Measurements from ENCODE around the gene XPR1.

DNA sequence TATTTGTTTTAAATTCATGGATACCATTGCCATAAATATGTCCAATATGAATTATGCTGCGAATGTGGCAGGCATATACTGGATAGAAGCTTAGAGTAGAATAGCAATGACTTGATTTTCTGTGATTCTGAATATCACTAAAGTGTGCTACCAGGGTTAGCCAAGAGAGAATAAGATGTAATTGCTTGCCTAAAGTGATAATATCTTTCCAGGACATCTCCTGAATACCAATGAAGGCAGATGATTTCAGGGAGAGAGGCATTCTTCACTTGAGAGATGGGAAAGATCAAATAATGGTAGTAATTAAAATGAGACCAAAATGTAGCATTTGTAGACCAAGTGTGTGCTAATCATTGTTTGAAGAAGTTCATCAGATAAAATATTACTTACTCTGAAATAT lies 227.5 kb downstream of the XPR1 start:
- TF ChIP-seq POLR2AphosphoS5 (IDR thresholded peaks at IDR 0.05) (no peak), CTCF (IDR thresholded peaks at IDR 0.05) (no peak), EP300 (IDR thresholded peaks at IDR 0.05) (no peak)

Measured in gastroesophageal sphincter (tissue), 3 donors.